ENCODE data around the gene POLR3B. TPM values are rescaled to one million over a fixed set of nuclear protein-coding genes. Genes with fewer than 3 reads are reported as not detected.

The POLR3B gene
- total and polyA plus RNA-seq, 2 experiments from 2014 or later = 4.0 to 14.6 TPM

DNA sequence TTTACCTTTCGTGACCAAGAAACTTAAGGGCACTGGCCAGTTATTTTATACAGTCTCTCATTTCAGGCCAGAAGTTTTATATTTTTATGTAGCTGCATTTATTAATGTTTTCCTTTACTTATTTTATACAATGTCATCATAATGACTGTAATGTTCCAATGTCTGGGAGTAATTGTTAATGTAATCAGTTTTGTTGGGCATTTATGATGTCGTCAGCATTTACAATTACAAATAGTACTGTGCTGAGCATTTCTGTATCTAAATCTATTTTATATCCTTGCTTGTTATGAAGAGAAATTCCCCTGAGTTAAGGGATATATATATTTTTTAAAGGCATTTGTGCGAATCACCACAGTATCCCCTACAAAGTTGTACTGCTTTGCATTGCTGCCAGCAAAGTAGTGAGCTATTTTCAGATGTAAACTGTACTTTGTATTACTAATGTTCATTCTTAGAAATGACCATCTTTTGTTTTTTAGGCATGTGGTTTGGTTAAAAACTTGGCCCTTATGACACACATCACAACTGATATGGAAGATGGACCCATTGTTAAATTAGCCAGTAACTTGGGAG is 74.4 kb downstream of the POLR3B start (continued):
- TF ChIP-seq, protein P1, sequence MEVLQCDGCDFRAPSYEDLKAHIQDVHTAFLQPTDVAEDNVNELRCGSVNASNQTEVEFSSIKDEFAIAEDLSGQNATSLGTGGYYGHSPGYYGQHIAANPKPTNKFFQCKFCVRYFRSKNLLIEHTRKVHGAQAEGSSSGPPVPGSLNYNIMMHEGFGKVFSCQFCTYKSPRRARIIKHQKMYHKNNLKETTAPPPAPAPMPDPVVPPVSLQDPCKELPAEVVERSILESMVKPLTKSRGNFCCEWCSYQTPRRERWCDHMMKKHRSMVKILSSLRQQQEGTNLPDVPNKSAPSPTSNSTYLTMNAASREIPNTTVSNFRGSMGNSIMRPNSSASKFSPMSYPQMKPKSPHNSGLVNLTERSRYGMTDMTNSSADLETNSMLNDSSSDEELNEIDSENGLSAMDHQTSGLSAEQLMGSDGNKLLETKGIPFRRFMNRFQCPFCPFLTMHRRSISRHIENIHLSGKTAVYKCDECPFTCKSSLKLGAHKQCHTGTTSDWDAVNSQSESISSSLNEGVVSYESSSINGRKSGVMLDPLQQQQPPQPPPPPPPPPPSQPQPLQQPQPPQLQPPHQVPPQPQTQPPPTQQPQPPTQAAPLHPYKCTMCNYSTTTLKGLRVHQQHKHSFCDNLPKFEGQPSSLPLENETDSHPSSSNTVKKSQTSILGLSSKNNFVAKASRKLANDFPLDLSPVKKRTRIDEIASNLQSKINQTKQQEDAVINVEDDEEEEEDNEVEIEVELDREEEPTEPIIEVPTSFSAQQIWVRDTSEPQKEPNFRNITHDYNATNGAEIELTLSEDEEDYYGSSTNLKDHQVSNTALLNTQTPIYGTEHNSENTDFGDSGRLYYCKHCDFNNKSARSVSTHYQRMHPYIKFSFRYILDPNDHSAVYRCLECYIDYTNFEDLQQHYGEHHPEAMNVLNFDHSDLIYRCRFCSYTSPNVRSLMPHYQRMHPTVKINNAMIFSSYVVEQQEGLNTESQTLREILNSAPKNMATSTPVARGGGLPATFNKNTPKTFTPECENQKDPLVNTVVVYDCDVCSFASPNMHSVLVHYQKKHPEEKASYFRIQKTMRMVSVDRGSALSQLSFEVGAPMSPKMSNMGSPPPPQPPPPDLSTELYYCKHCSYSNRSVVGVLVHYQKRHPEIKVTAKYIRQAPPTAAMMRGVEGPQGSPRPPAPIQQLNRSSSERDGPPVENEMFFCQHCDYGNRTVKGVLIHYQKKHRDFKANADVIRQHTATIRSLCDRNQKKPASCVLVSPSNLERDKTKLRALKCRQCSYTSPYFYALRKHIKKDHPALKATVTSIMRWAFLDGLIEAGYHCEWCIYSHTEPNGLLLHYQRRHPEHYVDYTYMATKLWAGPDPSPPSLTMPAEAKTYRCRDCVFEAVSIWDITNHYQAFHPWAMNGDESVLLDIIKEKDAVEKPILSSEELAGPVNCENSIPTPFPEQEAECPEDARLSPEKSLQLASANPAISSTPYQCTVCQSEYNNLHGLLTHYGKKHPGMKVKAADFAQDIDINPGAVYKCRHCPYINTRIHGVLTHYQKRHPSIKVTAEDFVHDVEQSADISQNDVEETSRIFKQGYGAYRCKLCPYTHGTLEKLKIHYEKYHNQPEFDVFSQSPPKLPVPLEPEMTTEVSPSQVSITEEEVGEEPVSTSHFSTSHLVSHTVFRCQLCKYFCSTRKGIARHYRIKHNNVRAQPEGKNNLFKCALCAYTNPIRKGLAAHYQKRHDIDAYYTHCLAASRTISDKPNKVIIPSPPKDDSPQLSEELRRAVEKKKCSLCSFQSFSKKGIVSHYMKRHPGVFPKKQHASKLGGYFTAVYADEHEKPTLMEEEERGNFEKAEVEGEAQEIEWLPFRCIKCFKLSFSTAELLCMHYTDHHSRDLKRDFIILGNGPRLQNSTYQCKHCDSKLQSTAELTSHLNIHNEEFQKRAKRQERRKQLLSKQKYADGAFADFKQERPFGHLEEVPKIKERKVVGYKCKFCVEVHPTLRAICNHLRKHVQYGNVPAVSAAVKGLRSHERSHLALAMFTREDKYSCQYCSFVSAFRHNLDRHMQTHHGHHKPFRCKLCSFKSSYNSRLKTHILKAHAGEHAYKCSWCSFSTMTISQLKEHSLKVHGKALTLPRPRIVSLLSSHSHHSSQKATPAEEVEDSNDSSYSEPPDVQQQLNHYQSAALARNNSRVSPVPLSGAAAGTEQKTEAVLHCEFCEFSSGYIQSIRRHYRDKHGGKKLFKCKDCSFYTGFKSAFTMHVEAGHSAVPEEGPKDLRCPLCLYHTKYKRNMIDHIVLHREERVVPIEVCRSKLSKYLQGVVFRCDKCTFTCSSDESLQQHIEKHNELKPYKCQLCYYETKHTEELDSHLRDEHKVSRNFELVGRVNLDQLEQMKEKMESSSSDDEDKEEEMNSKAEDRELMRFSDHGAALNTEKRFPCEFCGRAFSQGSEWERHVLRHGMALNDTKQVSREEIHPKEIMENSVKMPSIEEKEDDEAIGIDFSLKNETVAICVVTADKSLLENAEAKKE (CRISPR knock-in tag; IDR thresholded peaks at IDR 0.05) = no peak
- TF ChIP-seq EZH2 (IDR thresholded peaks at IDR 0.05; ENCODE audit: low read depth, unreplicated experiment) (no peak), POLR2AphosphoS5 (IDR thresholded peaks at IDR 0.05; ENCODE audit: low read depth) (no peak)

DNA sequence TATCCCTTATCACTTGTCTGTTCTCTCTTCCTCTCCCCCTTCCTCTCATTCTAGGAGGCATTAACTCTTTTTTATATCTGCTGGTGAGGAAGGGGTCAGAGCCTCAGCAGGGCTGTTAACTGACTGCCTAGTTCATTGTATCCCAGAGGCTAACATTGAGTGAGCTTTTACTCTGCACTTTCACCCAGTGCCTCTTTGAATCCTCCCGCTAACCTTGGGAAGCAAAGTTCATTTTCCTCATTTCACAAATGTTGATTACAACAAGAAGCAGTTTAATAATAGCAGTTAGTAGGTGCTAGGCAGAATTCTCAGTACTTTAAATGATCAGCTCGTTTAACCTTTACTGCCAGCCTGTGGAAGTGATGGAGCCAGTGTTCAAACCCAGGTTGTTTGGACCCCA is 75.5 kb downstream of the POLR3B start:
- Histone ChIP-seq H3K27ac (ENCODE audit: low read depth) (no peak overlapping the region), H3K4me2 (no peak overlapping the region), H3K36me3 (ENCODE audit: insufficient read depth) (no peaks in the 10 kb centered on the region), H3K4me1 (ENCODE audit: insufficient read depth) (no peaks in the 10 kb centered on the region), H2AFZ (no peak overlapping the region), H3K27me3 (ENCODE audit: insufficient read depth) (no peaks in the 10 kb centered on the region), H3K4me3 (no peak overlapping the region), H3K9me2 (ENCODE audit: insufficient read depth) (no peaks in the 10 kb centered on the region), H3F3A (replicated peaks; ENCODE audit: low read depth) (no peaks in the 10 kb centered on the region), H4K20me1 (replicated peaks; ENCODE audit: insufficient read depth) (no peaks in the 10 kb centered on the region), H3K79me2 (replicated peaks; ENCODE audit: insufficient read depth) (no peaks in the 10 kb centered on the region)
- no peak overlapping the region for H3K4me3 Mint-ChIP-seq
- ATAC-seq = no peak
- H3K27ac Mint-ChIP-seq = no peak overlapping the region; the same call in 1 of the 2 replicates
- H3K36me3 Mint-ChIP-seq (ENCODE audit: low read depth) = peaks cover 4% of the 10 kb centered on the region
- no peaks in the 10 kb centered on the region for H3K4me1 Mint-ChIP-seq
- no peak for DNase-seq (ENCODE audit: low spot score)
- H3K27me3 Mint-ChIP-seq (ENCODE audit: insufficient read depth, low read depth, poor library complexity) = no peaks in the 10 kb centered on the region
- no peaks in the 10 kb centered on the region for H3K9me3 Mint-ChIP-seq
- TF ChIP-seq CTCF (conservative IDR thresholded peaks at IDR 0.05; ENCODE audit: low read depth in 2 of 2) (no peak), ZNF331 (CRISPR knock-in tag; IDR thresholded peaks at IDR 0.05; ENCODE audit: low read depth) (no peak), STAT1 (IDR thresholded peaks at IDR 0.05; ENCODE audit: unreplicated experiment) (no peak), ETS1 (IDR thresholded peaks at IDR 0.05) (no peak), JUNB (IDR thresholded peaks at IDR 0.05; ENCODE audit: unreplicated experiment) (no peak), EZH2phosphoT487 (IDR thresholded peaks at IDR 0.05; ENCODE audit: unreplicated experiment) (no peak)

Data from GM23338 (cell line).